GM12874 (cell line): Measurements from ENCODE around the gene STAB2.

Experiments
- CTCF ChIP-seq: IDR thresholded peaks from 2 replicates; pipeline ENCODE4 v1.5.1; 2011; ENCODE audit warnings: low read depth, mild to moderate bottlenecking, control low read depth, low read length, moderate library complexity; ENCODE audit not compliant: insufficient read depth

STAB2 gene

GRCh38 chr12:103805655-103806360 lies 218.7 kb downstream of the STAB2 start:
- no peak for TF ChIP-seq CTCF

GRCh38 chr12:103806803-103807202 lies 219.7 kb downstream of the STAB2 start:
- TF ChIP-seq CTCF: no peak

- TF ChIP-seq CTCF: no peak
Observed at GRCh38 chr12:103807561-103808238, 220.6 kb downstream of the STAB2 start.

- no peak for TF ChIP-seq CTCF
Observed at GRCh38 chr12:103808239-103808880, 221.3 kb downstream of the STAB2 start.

- TF ChIP-seq CTCF: no peak
Observed at GRCh38 chr12:103809154-103809553, 222.1 kb downstream of the STAB2 start.

- no peak for TF ChIP-seq CTCF
Observed at GRCh38 chr12:103810111-103810510, 223.0 kb downstream of the STAB2 start.

- TF ChIP-seq CTCF: no peak
Observed at GRCh38 chr12:103811791-103812190, 224.7 kb downstream of the STAB2 start.
